Activated T-helper 1 cell treated with anti-CD3 and anti-CD28 coated beads, Interleukin-12 subunit alpha, Interleukin-12 subunit beta, Interleukin-2, Interleukin-4 antibody, amounts not matched to agents 30 ng/mL and 10 ng/mL and 1 ng/mL, durations not matched to agents 14 hours and 24 hours and 36 hours (primary cell): ENCODE data around the gene RAI1. TPM values are rescaled to one million over a fixed set of nuclear protein-coding genes. Genes with fewer than 3 reads are reported as not detected.

ENCODE experiments used
- DNase-seq: peaks from one replicate; pipeline ENCODE4 v3.0.0; 2021; ENCODE audit warnings: low spot score
- H3K27ac Mint-ChIP-seq: one replicate; pipeline ENCODE4 v1.8.0; 2021; ENCODE audit warnings: mild to moderate bottlenecking, mixed read lengths
- H3K27me3 Mint-ChIP-seq: one replicate; pipeline ENCODE4 v1.8.0; 2022; ENCODE audit warnings: mild to moderate bottlenecking, moderate library complexity, mixed read lengths; ENCODE audit not compliant: insufficient read depth
- H3K36me3 Mint-ChIP-seq: one replicate; pipeline ENCODE4 v1.8.0; 2021; ENCODE audit warnings: low read depth, mixed read lengths
- H3K4me1 Mint-ChIP-seq: one replicate; pipeline ENCODE4 v1.8.0; 2021; ENCODE audit warnings: low read depth, mixed read lengths
- H3K4me3 Mint-ChIP-seq: one replicate; pipeline ENCODE4 v1.8.0; 2021; ENCODE audit warnings: mild to moderate bottlenecking, moderate library complexity, mixed read lengths
- H3K9me3 Mint-ChIP-seq: one replicate; pipeline ENCODE4 v1.8.0; 2021; ENCODE audit warnings: mixed read lengths
- intact Hi-C: fragments of 100-400 bp; cut with micrococcal nuclease; formaldehyde crosslinking; loops from one replicate; pipeline ENCODE4 v1.15.1; 2024
- total RNA-seq: library from RNA; stranded (reverse); gene quantifications from 2 replicates; pipeline ENCODE4 v1.2.3, GENCODE V29; 2022

Gene RAI1
- total RNA-seq, 1 donor from 2014 or later: 31.1 TPM

DNA sequence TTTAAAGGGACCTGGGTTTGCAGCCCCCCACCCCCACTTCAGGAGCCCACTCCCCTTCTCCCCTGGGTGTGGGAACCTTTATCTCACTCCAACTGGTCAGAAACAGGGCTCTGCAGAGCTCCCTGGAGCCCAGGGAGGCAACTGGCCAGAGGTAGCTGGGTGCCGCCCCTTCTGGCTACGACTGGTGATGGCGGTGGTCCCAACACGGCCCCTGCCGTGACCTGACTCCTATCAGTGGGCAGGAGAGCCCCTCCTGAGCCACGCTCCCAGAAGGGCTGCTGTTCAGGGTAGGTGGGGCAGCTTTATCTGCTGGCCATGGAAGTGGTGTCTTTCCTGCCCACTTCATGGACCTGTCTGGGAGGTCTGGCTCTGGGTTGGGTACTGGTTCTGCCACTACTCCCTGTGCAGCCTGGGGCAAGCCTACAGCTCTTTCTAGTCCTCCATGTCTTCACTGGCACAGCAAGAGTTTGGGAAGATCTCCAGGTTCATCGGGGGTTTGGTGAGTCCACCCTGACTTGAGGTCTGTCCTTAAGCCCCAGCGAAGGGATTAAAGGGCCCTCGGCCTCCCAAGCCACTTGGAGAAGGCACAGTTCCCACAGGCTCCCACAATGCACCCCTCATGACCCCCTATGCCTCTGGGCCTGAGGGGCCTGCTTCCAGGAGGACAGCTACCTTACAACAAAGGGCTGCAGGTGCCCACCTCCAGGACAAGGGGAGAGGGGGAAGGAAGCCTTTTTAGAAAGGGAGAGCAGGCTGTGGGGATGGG, 161.0 kb downstream of the RAI1 start:
- DNase-seq: no peak
- Mint-ChIP-seq H3K9me3 (no peaks in the 10 kb centered on the region), H3K27me3 (no peaks in the 10 kb centered on the region), H3K27ac (no peak overlapping the region), H3K36me3 (no peaks in the 10 kb centered on the region), H3K4me1 (peaks cover 36% of the 10 kb centered on the region), H3K4me3 (no peak overlapping the region)
- intact Hi-C loops: loop anchor here (5.0 kb wide), 1 partner anchor 535 kb away; no protein-coding TSS in a partner anchor

DNA sequence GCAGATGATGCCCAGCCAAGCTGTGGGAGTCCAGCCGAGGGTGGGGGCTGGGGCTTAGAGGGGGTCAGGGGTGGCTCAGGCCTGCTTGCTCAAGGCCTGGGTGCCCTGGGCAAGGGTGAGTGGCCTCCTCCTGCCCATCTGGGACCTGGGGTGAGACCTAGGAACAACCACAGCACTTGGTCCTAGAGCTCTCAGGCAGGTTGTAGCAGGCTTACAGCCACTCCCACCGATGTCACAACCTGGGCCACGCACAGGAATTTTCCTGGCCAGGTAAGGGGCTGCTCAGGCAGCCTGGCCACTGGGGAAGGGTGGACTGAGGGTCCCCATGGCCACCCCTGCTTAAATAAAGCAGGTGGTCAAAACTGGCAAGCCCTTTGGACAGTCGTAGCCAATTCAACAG, 161.8 kb downstream of the RAI1 start:
- intact Hi-C loops: loop anchor here (5.0 kb wide), 1 partner anchor 536 kb away; no protein-coding TSS in a partner anchor
- H3K9me3 Mint-ChIP-seq: no peaks in the 10 kb centered on the region

DNA sequence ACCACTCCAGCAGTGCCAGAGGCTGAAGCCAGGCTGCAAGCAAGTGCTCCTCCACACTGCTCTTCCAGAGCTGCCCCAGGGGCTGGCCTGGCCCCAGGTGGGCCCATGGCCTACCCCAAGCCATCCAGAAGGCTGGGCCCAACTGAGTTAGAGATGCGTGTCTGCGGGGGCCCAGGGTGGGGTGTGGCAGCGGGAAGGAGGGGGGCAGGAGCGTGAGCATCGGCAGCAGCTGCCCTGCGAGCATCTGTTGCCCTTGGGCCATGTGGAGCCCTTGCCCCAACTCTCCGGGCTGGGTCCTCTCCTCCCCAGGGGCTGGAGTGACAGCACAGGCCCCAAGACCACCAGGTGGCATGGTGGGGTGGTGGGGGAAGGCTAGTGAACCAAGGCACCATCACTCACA, 162.8 kb downstream of the RAI1 start:
- H3K4me3 Mint-ChIP-seq: no peak overlapping the region
- no peaks in the 10 kb centered on the region for H3K9me3 Mint-ChIP-seq
- H3K27me3 Mint-ChIP-seq: no peaks in the 10 kb centered on the region
- DNase-seq: no peak
- H3K4me1 Mint-ChIP-seq: peaks cover 34% of the 10 kb centered on the region
- H3K27ac Mint-ChIP-seq: no peak overlapping the region
- H3K36me3 Mint-ChIP-seq: no peaks in the 10 kb centered on the region
- intact Hi-C loops: loop anchor here (5.0 kb wide), 1 partner anchor 537 kb away; no protein-coding TSS in a partner anchor

More for the DNA sequence above, 161.8 kb downstream of the RAI1 start:
- Mint-ChIP-seq H3K27ac (no peak overlapping the region), H3K4me1 (peaks cover 34% of the 10 kb centered on the region), H3K4me3 (no peak overlapping the region), H3K27me3 (no peaks in the 10 kb centered on the region), H3K36me3 (no peaks in the 10 kb centered on the region)
- DNase-seq: no peak

DNA sequence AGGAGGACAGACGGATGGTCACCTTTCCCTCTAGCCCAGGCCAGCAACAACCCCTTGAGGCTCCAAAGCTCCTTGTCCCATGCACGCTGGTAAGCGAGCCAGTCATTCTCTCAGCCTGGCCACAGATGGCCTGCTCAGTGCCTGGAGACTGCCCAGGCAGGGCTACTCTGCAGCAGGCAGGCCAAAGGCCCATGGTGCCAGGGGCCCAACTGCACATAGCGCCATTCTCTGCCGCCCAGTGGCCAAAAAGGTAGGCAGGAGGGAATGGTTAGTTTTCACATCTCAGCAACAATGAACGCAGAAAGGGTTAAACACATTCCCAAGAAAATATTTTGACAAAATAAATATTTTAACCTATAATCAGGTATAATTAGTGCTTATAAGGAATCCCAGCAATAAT, 163.2 kb downstream of the RAI1 start:
- H3K4me1 Mint-ChIP-seq: peaks cover 34% of the 10 kb centered on the region
- no peaks in the 10 kb centered on the region for H3K9me3 Mint-ChIP-seq
- no peak overlapping the region for H3K27ac Mint-ChIP-seq
- H3K4me3 Mint-ChIP-seq: no peak overlapping the region
- intact Hi-C loops: loop anchor here (5.0 kb wide), 1 partner anchor 537 kb away; no protein-coding TSS in a partner anchor
- no peaks in the 10 kb centered on the region for H3K27me3 Mint-ChIP-seq
- no peaks in the 10 kb centered on the region for H3K36me3 Mint-ChIP-seq
- DNase-seq: no peak

DNA sequence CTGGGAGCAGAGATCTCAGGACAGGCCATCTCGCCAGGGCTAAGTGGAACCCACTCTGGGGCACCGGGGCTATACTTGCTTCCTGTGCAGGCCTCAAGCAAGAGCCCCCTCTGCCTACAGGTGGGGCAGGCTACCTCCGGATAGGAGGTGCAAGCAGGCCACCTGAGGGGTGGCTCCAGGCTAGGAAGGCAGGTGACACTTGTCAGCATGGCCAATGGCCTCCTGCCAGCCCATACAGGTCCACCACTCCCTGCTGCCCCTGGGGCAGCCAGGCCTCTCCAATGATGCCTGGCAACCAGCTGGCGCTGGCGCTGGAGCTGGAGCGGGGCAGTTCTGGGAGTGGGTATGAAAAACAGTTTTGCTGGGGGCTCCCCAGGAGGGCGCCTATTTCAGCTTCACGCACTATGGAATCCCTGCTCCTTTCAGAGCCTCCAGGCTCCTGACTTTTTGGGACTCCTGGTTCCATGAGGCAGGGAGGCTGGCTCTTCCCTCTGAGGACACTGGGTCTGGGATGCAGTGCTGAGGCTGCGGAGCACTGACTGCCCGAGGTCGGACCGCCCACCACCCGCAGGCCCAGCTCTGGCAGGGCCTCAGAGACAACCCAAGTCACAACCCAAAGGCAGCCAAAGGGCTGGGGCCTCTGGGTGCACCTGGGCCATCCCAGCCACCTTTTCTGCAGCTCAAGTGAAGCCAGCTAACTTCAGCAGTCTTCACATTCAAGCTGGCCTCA, 164.0 kb downstream of the RAI1 start:
- Mint-ChIP-seq H3K36me3 (peaks cover 2% of the 10 kb centered on the region), H3K27me3 (no peaks in the 10 kb centered on the region), H3K9me3 (no peaks in the 10 kb centered on the region), H3K4me3 (no peak overlapping the region), H3K27ac (no peak overlapping the region), H3K4me1 (peaks cover 38% of the 10 kb centered on the region)
- DNase-seq: no peak
- intact Hi-C loops: no loop called here

DNA sequence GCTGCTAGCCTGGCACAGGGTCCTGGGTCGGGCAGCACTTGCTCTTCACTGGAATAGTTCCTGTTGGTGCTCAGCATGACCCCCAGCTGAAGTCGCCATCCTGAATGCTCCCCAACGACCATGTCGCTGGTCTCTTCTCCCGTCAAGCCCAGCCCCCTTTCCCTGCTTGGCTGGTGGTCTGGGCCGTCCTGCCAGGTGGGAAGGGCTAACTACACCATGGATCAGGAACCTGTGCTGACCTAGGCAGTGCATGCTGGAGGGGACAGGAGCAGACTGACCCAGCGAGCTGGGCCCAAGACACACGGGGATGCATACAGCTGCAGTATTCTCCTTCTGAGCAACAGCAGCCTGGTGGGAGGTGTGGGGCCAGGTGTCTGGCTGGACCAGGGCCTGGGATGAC, 164.7 kb downstream of the RAI1 start:
- Mint-ChIP-seq H3K36me3 (peaks cover 2% of the 10 kb centered on the region), H3K4me3 (no peak overlapping the region), H3K27ac (peak overlapping the region; percentile 63), H3K9me3 (no peaks in the 10 kb centered on the region), H3K4me1 (peaks cover 43% of the 10 kb centered on the region), H3K27me3 (no peaks in the 10 kb centered on the region)
- intact Hi-C loops: no loop called here
- DNase-seq: no peak

DNA sequence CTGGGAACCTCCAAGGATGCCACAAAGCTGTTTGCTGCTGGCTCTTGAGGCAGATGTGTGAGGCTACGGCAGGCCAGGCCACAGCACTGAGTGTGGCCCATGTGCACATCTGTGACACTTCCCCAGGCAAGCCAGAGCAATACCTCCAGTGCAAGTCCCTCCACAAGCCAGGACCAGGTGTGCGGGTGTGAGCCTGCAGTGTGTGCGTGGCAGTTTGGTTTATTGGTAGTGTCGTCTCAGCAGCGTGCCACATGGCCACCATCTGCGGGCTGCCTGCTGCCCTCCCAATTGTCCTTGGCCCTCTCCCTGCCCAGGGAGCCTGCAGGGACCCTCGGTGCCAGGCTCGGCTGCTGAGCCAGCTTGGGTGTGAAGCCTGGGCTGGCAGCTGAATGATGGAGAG, 165.4 kb downstream of the RAI1 start:
- Mint-ChIP-seq H3K4me1 (peaks cover 43% of the 10 kb centered on the region), H3K27me3 (no peaks in the 10 kb centered on the region), H3K27ac (no peak overlapping the region), H3K9me3 (no peaks in the 10 kb centered on the region), H3K4me3 (no peak overlapping the region), H3K36me3 (peaks cover 3% of the 10 kb centered on the region)
- intact Hi-C loops: no loop called here
- no peak for DNase-seq

DNA sequence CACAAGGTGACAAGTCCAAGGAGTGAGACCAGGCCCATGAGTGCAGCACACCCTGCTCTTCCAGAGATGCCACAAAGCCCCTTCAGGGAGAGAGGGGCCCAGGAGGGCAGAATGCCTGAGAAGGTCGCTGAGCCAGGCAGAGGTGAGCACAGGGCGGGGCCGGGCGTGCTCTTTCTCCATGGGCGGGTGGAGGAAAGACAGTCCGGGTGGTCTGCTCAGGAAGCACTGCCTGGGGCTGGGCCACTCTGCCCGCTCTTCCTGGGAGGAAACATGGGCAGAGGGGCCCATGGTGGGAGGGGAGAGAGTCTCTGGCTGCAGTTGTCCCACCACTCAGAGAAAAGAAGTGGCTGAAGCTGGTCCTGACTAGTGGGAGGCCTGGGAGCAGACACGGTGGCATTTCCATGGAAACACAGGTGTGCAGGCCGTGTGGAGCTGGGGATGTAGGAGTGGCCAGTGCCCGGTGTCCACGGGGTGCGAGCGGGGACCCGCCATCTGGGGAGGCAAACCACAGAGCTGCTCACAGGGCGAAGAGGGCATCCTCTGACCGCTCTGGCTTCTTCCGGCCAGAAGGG, 165.9 kb downstream of the RAI1 start:
- DNase-seq: no peak
- no peak overlapping the region for H3K4me3 Mint-ChIP-seq
- H3K27me3 Mint-ChIP-seq: no peaks in the 10 kb centered on the region
- no peaks in the 10 kb centered on the region for H3K9me3 Mint-ChIP-seq
- H3K27ac Mint-ChIP-seq: no peak overlapping the region
- H3K36me3 Mint-ChIP-seq: peaks cover 3% of the 10 kb centered on the region
- intact Hi-C loops: no loop called here
- H3K4me1 Mint-ChIP-seq: peaks cover 48% of the 10 kb centered on the region

DNA sequence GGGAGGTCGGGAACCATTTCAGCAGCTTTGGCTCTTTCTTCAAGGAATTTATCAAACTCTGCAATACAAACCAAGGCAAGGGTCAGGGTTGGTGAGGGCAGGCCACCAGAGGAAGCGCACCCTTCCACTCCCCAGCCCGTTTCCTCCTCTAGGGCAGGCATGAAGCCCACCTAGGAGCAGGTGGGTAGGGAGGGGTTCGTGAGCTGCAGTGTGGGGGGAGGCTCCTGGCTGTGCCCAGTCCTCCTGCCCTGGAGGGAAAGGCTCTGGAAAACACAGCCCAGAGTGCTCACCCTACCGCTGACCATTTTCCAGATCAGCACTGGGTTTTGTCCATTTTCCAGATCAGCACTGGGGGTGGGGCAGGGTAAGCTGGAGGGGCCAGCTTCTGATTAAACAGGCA, 166.5 kb downstream of the RAI1 start:
- DNase-seq: no peak
- intact Hi-C loops: no loop called here
- peaks cover 51% of the 10 kb centered on the region for H3K4me1 Mint-ChIP-seq
- H3K27me3 Mint-ChIP-seq: no peaks in the 10 kb centered on the region
- H3K27ac Mint-ChIP-seq: no peak overlapping the region
- H3K36me3 Mint-ChIP-seq: peaks cover 3% of the 10 kb centered on the region
- H3K4me3 Mint-ChIP-seq: peak overlapping the region; percentile 15
- H3K9me3 Mint-ChIP-seq: no peaks in the 10 kb centered on the region

DNA sequence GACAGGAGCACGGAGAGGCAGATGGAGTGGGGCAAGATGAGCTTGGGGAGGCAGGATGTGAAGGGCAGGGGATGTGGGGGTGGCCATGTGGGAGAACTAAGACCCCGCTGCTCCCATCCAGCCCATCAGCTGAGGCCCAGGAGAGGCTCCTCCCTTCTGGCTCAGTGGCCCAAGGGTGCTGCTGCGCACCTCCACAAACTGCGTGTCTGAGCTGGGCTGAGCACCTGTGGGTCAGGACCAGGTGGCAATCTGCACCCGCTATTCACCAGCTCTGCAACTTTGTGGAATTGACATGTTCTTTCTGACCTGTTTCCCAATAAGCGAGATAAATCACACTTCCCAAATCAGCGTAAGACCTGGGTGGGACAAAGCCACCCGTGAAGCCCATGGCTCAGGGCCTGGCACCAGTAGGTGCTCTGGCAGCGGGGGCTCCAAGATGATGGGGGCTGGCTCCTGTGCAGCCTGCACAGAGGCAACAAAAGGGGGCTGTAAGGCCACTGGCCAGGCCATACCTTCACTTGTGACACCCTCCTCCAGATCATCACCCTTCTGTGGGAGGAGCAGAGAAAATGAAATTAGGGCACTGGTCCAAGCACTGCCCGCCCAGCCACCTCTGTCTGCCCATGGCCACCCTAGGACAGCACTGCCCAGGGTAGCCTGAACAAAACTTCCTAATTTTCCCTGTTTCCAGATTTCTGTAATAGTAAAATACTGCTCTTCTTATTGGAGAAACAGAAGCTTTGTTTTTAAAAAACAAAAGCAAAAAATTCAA, 167.2 kb downstream of the RAI1 start:
- Mint-ChIP-seq H3K4me3 (peak overlapping the region; percentile 71), H3K4me1 (peaks cover 59% of the 10 kb centered on the region), H3K27ac (peak overlapping the region; percentile 86), H3K36me3 (peaks cover 5% of the 10 kb centered on the region), H3K27me3 (no peaks in the 10 kb centered on the region), H3K9me3 (no peaks in the 10 kb centered on the region)
- no peak for DNase-seq
- intact Hi-C loops: loop anchor here (1.0 kb wide), 2 partner anchors 8 to 25 kb away; no protein-coding TSS in a partner anchor

DNA sequence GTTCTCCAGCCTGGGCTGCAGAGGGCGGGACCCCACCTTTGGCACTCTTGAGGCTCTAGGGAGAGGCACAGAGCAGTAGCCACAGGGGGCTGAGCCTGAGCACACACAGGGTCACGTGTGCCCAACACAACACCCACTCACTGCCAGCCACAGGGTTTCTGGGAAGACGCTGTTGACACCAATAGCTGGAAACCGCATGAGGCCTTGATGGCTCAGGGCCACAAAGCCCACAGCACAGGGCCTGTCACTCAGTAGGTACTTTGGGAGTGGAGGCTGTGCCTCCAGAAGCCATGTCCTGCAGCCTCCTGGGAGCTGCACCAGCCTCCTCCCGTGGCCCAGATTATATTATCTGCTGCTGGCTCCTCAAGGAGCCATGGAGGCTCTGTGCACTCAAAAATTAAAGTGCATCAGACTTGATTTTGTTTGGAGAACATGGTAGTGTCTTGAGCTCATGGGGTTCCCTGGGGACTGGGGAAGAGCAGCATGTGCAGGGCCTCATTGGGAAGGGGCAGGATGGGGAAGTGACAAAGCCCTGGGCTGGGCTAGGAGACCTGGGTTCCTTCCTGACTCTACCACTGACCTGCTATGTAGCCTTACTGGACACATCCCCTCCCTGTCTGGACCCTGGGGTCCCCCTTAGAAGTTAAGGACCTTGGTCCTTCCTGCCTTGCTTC, 168.0 kb downstream of the RAI1 start:
- peaks cover 5% of the 10 kb centered on the region for H3K36me3 Mint-ChIP-seq
- H3K4me3 Mint-ChIP-seq: peak overlapping the region; percentile 71
- DNase-seq: peak; percentile 84
- peak overlapping the region; percentile 86 for H3K27ac Mint-ChIP-seq
- no peaks in the 10 kb centered on the region for H3K9me3 Mint-ChIP-seq
- peaks cover 67% of the 10 kb centered on the region for H3K4me1 Mint-ChIP-seq
- intact Hi-C loops: loop anchor here (1.0 kb wide), 2 partner anchors 9 to 26 kb away; no protein-coding TSS in a partner anchor
- H3K27me3 Mint-ChIP-seq: no peaks in the 10 kb centered on the region

DNA sequence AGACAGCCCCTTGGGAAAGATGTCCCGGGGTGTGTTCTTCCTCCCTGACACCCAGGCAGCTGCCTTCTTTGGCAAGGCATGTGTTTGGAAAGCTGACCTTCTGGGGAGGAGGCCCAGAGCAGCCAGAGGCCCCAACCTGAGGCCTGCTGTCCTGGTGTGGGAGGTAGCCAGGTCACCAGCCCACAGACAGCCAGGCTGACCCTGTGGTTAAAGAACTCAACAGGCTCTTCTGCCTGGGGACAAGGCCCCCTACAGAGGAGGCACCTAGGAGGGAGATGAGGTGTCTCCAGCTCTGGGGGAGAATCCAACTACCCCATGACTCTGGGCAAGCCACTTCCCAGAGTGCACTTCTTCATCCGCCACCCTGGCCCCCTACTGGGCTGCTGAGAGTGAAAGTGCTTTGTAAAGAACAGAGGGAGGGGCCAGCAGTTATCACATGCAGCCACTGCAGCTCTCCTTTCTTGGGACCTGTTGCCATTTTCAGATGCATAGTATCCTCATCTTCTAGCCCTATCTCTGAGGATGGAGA, 168.7 kb downstream of the RAI1 start:
- Mint-ChIP-seq H3K4me3 (peak overlapping the region; percentile 61), H3K27ac (peak overlapping the region; percentile 86), H3K4me1 (peaks cover 71% of the 10 kb centered on the region), H3K9me3 (no peaks in the 10 kb centered on the region), H3K36me3 (peaks cover 5% of the 10 kb centered on the region), H3K27me3 (no peaks in the 10 kb centered on the region)
- peak; percentile 72 for DNase-seq
- intact Hi-C loops: loop anchor here (1.0 to 5.0 kb wide), 4 partner anchors 10 to 183 kb away; no protein-coding TSS in a partner anchor
